ENCODE measurements around the gene MOXD1.

DNA sequence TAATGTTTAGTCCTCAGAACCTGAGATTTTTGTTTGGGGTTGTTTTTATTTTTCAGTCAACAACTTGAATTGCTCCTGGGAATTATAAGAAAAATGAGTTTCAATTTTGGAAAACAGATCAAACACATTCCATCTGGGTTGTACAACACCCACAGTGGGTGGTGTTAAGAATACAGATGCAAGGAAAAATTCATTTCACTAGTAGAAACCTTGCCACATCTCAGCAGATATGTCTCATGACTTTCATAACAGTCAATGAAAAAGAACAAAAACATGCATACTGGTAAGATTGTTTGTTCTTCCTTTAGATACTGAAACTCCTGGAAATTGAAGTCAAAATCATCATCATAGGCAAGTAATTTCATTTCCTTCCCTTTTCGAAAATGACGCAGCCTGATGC is 78.9 kb downstream of the MOXD1 start:
- TF ChIP-seq, protein P1, sequence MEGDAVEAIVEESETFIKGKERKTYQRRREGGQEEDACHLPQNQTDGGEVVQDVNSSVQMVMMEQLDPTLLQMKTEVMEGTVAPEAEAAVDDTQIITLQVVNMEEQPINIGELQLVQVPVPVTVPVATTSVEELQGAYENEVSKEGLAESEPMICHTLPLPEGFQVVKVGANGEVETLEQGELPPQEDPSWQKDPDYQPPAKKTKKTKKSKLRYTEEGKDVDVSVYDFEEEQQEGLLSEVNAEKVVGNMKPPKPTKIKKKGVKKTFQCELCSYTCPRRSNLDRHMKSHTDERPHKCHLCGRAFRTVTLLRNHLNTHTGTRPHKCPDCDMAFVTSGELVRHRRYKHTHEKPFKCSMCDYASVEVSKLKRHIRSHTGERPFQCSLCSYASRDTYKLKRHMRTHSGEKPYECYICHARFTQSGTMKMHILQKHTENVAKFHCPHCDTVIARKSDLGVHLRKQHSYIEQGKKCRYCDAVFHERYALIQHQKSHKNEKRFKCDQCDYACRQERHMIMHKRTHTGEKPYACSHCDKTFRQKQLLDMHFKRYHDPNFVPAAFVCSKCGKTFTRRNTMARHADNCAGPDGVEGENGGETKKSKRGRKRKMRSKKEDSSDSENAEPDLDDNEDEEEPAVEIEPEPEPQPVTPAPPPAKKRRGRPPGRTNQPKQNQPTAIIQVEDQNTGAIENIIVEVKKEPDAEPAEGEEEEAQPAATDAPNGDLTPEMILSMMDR (IDR thresholded peaks at IDR 0.05): no peak
- TF ChIP-seq POLR2A (IDR thresholded peaks at IDR 0.05): no peak

Data from thyroid gland (tissue), 4 donors.